ENCODE results near the gene NRCAM. TPM values are rescaled to one million over a fixed set of nuclear protein-coding genes. Genes with fewer than 3 reads are reported as not detected.

The NRCAM gene
- total RNA-seq, 4 donors from 2014 or later, result 10.1 to 19.5 (median 13.0) TPM

DNA sequence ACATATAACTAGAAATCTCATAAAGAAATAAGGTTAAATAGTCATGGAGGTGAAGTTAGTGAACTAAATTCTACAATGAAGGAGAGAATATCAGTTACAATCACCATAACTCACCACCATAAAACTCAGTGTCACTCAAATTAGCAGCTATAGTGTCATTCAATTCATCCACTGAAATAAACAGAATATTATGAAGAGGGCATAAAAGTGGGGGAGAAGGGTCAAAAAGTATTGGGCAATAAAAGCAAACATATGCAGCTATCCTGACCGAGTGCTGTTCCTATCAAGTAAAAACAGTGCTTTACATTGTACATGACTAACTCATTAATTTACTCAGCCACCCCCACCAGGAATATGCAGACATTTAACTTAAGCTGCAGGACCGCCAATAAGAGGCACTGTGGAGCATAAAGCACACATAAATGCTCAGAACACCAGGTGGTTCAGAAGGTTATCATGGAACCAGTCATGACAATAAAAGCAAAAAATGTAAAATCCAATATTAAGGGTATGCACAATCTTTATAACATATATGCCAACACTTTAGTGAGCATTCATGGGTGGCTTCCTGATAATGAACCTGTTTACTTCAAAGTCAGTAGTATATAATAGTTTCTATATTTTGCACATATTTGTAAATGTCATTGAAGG lies 230.6 kb downstream of the NRCAM start:
- no peaks in the 10 kb centered on the region for H3K4me1 ChIP-seq
- 88 to 91% methylated on average over 2 of the region's 2 CpGs for WGBS, 2 donors
- H3K27ac ChIP-seq, result no peak overlapping the region
- H3K4me3 ChIP-seq (replicated peaks in 1 of 3), result no peak overlapping the region
- H3K9me3 ChIP-seq, result no peaks in the 10 kb centered on the region
- intact Hi-C loops (cut with DNase I), result no loop called here
- H3K36me3 ChIP-seq, result no peaks in the 10 kb centered on the region
- no peaks in the 10 kb centered on the region for H3K27me3 ChIP-seq
- no peak for TF ChIP-seq POLR2A (IDR thresholded peaks at IDR 0.05)
- TF ChIP-seq, protein P1, sequence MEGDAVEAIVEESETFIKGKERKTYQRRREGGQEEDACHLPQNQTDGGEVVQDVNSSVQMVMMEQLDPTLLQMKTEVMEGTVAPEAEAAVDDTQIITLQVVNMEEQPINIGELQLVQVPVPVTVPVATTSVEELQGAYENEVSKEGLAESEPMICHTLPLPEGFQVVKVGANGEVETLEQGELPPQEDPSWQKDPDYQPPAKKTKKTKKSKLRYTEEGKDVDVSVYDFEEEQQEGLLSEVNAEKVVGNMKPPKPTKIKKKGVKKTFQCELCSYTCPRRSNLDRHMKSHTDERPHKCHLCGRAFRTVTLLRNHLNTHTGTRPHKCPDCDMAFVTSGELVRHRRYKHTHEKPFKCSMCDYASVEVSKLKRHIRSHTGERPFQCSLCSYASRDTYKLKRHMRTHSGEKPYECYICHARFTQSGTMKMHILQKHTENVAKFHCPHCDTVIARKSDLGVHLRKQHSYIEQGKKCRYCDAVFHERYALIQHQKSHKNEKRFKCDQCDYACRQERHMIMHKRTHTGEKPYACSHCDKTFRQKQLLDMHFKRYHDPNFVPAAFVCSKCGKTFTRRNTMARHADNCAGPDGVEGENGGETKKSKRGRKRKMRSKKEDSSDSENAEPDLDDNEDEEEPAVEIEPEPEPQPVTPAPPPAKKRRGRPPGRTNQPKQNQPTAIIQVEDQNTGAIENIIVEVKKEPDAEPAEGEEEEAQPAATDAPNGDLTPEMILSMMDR (IDR thresholded peaks at IDR 0.05), result no peak
- no peak for DNase-seq

DNA sequence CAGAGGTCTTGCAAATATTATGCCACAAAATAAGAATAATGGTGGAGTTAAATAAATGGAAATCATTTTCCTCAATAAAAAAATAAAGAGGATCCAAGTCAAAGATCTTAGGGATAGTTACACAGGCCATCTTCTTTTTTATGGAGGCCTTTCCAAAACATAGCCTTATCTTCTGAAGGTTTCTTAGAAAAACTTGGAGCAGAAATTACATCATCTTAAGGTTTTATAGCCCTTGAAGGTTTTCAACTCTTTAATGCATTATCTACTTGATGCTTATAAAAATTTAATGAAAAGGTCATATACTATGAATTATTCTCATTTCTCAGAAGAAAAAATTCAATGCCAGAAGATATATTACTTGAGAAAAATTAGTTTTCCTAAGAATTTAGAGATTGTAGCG lies 231.8 kb downstream of the NRCAM start:
- 77 to 98% methylated on average over 1 of the region's 1 CpG for WGBS, 2 donors
- no peak overlapping the region for H3K27ac ChIP-seq

GRCh38 chr7:108222236-108222892 lies 233.9 kb downstream of the NRCAM start:
- no peak for TF ChIP-seq POLR2A (IDR thresholded peaks at IDR 0.05)
- TF ChIP-seq, protein P1 (IDR thresholded peaks at IDR 0.05), result no peak
- no peak for DNase-seq
- 62% methylated on average over 7 of the region's 7 CpGs for WGBS, 2 donors
- Histone ChIP-seq H3K27me3 (no peaks in the 10 kb centered on the region), H3K4me3 (replicated peaks in 1 of 3) (no peak overlapping the region), H3K27ac (no peak overlapping the region), H3K4me1 (no peaks in the 10 kb centered on the region), H3K36me3 (no peaks in the 10 kb centered on the region), H3K9me3 (no peaks in the 10 kb centered on the region)
- intact Hi-C loops (cut with DNase I), result no loop called here

More for the DNA sequence above, 231.8 kb downstream of the NRCAM start:
- TF ChIP-seq, protein P1 (IDR thresholded peaks at IDR 0.05), result no peak
- TF ChIP-seq POLR2A (IDR thresholded peaks at IDR 0.05), result no peak
- DNase-seq, result no peak
- no peaks in the 10 kb centered on the region for H3K36me3 ChIP-seq
- intact Hi-C loops (cut with DNase I), result no loop called here
- H3K4me1 ChIP-seq, result no peaks in the 10 kb centered on the region
- H3K27me3 ChIP-seq, result no peaks in the 10 kb centered on the region
- H3K4me3 ChIP-seq (replicated peaks in 1 of 3), result no peak overlapping the region
- no peaks in the 10 kb centered on the region for H3K9me3 ChIP-seq

GRCh38 chr7:108211382-108212201 lies 244.6 kb downstream of the NRCAM start:
- Histone ChIP-seq H3K27ac (no peak overlapping the region), H3K27me3 (no peaks in the 10 kb centered on the region), H3K4me3 (replicated peaks in 1 of 3) (no peak overlapping the region), H3K36me3 (no peaks in the 10 kb centered on the region), H3K4me1 (no peaks in the 10 kb centered on the region), H3K9me3 (no peaks in the 10 kb centered on the region)
- DNase-seq, result peak; percentile 16 to 36
- 86 to 92% methylated on average over 6 of the region's 7 CpGs for WGBS, 2 donors
- TF ChIP-seq, protein P1 (IDR thresholded peaks at IDR 0.05), result no peak
- no peak for TF ChIP-seq POLR2A (IDR thresholded peaks at IDR 0.05)
- intact Hi-C loops (cut with DNase I), result no loop called here
